H1 (cell line): ENCODE data around the gene PRPH2. TPM values are rescaled to one million over a fixed set of nuclear protein-coding genes. Genes with fewer than 3 reads are reported as not detected.

Experiments used
- CBX8 ChIP-seq: fragments of 300-800, 300-1000 bp; sonication (generic); IDR thresholded peaks from 2 replicates; pipeline ENCODE4 v1.7.1; 2016; ENCODE audit warnings: low read depth, low read length, borderline replicate concordance
- EP300 ChIP-seq, 2 experiments: IDR thresholded peaks; 1 replicate in 1 of 2; 2 replicates in 1 of 2; pipeline ENCODE4 v1.6.1; 2011 to 2012; ENCODE audit warnings: low read depth in 2 of 2, low read length in 2 of 2, mild to moderate bottlenecking in 2 of 2, borderline replicate concordance in 1 of 2, inconsistent platforms in 1 of 2, moderate library complexity in 1 of 2
- SIX5 ChIP-seq: IDR thresholded peaks from 2 replicates; pipeline ENCODE4 v1.6.1; 2011; ENCODE audit warnings: mild to moderate bottlenecking, low read depth, low read length
- polyA plus RNA-seq, 7 experiments: library from polyadenylated mRNA; depleted of rRNA in 3 of 7; stranded (reverse) in 5 of 7; unstranded in 2 of 7; fragments of >200 nt in 5 of 7; fragments of 200-250 nt in 2 of 7; gene quantifications; 1 replicate in 5 of 7; 2 replicates in 1 of 7; 4 replicates in 1 of 7; pipeline versions ENCODE4 v1.2.1 to v1.2.3, GENCODE V29; 2011 to 2013; ENCODE audit warnings: missing spikeins in 2 of 7, mixed read lengths in 2 of 7
- total RNA-seq: library from RNA; stranded (reverse); fragmentation: NEBNext Ultra II Directional; extraction: Animal tissue kit (Norgen Biotek cat#: 25700); gene quantifications from 2 replicates; pipeline ENCODE4 v1.2.1, GENCODE V29; 2021
- TF ChIP-seq, protein P1 (sequence below): fragments of 300-600 bp; sonication (generic); IDR thresholded peaks from 2 replicates; pipeline ENCODE4 v1.7.1; 2012; ENCODE audit warnings: low read length, moderate library complexity, mild to moderate bottlenecking, inconsistent platforms; ENCODE audit not compliant: insufficient replicate concordance
- TF ChIP-seq, protein P2 (sequence below): IDR thresholded peaks from 2 replicates; pipeline ENCODE4 v1.6.1; 2011; ENCODE audit warnings: low read depth, mild to moderate bottlenecking, low read length; ENCODE audit not compliant: insufficient read depth

Gene PRPH2
- total and polyA plus RNA-seq, 2 of the 8 experiments (the other 6 are each of a cell fraction or from before 2014, with no cell fraction given), result 0.23 to 0.65 TPM

DNA sequence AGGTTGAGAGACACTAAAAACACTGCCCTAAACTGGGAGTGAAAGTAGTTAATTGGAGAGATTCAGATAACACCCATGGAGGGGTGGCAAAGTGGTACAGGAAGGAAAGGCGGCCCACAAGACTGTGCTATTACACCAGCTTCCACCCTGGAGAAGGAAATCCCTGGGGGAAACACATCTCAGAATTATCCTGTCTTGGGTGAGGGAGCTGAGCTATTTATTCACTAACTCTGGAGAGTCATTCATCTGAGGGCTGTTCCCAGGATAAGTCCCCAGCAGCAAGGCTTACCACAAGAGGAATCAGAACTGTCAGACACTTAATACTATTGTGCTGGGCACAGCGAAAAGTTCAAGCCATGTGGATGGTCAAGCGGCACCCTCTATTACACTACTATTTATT lies 13.6 kb upstream of the PRPH2 start (continued):
- TF ChIP-seq, protein P1, sequence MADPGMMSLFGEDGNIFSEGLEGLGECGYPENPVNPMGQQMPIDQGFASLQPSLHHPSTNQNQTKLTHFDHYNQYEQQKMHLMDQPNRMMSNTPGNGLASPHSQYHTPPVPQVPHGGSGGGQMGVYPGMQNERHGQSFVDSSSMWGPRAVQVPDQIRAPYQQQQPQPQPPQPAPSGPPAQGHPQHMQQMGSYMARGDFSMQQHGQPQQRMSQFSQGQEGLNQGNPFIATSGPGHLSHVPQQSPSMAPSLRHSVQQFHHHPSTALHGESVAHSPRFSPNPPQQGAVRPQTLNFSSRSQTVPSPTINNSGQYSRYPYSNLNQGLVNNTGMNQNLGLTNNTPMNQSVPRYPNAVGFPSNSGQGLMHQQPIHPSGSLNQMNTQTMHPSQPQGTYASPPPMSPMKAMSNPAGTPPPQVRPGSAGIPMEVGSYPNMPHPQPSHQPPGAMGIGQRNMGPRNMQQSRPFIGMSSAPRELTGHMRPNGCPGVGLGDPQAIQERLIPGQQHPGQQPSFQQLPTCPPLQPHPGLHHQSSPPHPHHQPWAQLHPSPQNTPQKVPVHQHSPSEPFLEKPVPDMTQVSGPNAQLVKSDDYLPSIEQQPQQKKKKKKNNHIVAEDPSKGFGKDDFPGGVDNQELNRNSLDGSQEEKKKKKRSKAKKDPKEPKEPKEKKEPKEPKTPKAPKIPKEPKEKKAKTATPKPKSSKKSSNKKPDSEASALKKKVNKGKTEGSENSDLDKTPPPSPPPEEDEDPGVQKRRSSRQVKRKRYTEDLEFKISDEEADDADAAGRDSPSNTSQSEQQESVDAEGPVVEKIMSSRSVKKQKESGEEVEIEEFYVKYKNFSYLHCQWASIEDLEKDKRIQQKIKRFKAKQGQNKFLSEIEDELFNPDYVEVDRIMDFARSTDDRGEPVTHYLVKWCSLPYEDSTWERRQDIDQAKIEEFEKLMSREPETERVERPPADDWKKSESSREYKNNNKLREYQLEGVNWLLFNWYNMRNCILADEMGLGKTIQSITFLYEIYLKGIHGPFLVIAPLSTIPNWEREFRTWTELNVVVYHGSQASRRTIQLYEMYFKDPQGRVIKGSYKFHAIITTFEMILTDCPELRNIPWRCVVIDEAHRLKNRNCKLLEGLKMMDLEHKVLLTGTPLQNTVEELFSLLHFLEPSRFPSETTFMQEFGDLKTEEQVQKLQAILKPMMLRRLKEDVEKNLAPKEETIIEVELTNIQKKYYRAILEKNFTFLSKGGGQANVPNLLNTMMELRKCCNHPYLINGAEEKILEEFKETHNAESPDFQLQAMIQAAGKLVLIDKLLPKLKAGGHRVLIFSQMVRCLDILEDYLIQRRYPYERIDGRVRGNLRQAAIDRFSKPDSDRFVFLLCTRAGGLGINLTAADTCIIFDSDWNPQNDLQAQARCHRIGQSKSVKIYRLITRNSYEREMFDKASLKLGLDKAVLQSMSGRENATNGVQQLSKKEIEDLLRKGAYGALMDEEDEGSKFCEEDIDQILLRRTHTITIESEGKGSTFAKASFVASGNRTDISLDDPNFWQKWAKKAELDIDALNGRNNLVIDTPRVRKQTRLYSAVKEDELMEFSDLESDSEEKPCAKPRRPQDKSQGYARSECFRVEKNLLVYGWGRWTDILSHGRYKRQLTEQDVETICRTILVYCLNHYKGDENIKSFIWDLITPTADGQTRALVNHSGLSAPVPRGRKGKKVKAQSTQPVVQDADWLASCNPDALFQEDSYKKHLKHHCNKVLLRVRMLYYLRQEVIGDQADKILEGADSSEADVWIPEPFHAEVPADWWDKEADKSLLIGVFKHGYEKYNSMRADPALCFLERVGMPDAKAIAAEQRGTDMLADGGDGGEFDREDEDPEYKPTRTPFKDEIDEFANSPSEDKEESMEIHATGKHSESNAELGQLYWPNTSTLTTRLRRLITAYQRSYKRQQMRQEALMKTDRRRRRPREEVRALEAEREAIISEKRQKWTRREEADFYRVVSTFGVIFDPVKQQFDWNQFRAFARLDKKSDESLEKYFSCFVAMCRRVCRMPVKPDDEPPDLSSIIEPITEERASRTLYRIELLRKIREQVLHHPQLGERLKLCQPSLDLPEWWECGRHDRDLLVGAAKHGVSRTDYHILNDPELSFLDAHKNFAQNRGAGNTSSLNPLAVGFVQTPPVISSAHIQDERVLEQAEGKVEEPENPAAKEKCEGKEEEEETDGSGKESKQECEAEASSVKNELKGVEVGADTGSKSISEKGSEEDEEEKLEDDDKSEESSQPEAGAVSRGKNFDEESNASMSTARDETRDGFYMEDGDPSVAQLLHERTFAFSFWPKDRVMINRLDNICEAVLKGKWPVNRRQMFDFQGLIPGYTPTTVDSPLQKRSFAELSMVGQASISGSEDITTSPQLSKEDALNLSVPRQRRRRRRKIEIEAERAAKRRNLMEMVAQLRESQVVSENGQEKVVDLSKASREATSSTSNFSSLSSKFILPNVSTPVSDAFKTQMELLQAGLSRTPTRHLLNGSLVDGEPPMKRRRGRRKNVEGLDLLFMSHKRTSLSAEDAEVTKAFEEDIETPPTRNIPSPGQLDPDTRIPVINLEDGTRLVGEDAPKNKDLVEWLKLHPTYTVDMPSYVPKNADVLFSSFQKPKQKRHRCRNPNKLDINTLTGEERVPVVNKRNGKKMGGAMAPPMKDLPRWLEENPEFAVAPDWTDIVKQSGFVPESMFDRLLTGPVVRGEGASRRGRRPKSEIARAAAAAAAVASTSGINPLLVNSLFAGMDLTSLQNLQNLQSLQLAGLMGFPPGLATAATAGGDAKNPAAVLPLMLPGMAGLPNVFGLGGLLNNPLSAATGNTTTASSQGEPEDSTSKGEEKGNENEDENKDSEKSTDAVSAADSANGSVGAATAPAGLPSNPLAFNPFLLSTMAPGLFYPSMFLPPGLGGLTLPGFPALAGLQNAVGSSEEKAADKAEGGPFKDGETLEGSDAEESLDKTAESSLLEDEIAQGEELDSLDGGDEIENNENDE, result no peak
- TF ChIP-seq, protein P2, sequence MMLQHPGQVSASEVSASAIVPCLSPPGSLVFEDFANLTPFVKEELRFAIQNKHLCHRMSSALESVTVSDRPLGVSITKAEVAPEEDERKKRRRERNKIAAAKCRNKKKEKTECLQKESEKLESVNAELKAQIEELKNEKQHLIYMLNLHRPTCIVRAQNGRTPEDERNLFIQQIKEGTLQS, result no peak
- TF ChIP-seq EP300 (IDR thresholded peaks at IDR 0.05; ENCODE audit: borderline replicate concordance in 1 of 2, low read depth in 2 of 2, low read length in 2 of 2) (no peak), SIX5 (no peak), CBX8 (no peak)
